ENCODE measurements around the gene CD79A.

Gene CD79A

DNA sequence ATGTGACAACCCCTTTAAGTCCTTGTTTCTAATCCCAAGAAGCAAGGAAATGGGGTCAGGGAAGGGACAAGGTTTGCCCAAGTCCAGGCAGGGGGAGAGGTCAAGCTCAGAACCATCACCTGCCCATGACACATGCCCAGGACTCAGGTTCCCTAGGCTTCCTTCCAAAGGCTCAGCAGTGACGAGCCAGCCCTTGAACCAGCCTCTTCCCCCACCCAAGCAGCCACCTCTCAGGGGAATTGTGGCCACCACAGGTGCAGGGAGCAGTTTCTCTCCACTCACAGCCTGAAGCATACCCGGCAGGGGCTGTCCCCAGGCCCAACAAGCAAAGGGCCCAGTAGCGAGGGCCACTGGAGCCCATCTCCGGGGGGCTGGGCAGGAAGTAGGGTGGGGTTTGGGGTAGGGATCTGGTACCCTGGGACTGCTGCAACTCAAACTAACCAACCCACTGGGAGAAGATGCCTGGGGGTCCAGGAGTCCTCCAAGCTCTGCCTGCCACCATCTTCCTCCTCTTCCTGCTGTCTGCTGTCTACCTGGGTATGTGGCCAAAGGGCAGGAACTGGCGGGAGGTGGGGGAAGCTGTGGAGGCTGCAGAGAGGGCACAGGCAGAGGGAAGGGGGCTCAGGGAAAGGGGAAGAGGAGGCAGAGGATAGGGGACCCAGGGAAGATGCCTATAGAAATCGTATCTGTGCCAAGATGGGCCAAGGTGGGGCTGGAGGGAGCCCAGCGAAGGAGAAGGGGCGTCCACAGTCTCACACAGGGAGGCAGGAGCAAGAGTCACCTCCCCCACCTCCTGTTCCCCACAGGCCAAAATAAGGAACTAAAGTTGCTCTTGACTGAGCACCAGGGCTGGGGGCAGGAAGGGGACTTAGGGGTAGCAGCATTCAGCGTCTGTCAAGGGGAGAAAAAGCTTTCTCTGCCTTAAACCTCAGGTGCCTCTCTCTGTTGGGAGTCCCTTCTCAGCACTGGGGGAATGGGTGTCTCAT is at the start of gene CD79A:
Gene CD79A, plus strand, starts transcription at position 433 of the 986 bp plus-strand sequence. Its CDS starts 26 bp downstream, at position 459.
- no peak for DNase-seq

DNA sequence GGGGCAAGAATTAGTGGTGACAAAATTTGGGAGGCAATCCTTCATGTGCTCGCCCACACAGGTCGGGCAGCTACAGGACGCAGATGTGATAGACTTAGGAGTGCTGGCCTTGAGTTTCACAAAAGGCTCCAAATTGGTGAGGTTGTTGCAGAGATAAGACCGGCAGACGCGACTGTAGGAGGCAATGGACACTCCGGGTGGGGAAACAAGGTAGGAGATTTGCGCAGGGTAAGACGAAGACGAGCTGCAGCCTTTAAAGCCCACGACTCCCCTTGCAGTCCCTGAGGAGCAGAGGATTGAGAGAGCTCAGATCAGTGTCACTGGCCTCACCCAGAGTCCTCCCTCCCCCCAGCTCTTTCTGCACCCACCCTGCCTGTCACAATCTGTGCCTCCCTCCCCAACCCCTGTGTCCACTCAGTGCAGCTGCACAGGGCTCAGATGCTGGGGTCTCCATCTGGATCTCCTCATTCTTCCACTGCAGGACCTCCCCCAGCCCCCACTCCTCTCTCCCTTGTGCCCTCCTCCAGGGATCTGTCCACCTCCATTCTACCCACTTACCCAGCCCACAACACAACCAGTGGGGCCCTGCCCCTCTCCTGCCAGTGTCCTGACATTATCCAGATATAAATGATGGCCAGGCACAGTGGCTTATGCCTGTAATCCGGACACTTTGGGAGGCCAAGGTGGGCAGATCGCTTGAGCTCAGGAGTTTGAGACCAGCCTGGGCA is 38.9 kb upstream of the CD79A start:
- DNase-seq, result no peak

DNA sequence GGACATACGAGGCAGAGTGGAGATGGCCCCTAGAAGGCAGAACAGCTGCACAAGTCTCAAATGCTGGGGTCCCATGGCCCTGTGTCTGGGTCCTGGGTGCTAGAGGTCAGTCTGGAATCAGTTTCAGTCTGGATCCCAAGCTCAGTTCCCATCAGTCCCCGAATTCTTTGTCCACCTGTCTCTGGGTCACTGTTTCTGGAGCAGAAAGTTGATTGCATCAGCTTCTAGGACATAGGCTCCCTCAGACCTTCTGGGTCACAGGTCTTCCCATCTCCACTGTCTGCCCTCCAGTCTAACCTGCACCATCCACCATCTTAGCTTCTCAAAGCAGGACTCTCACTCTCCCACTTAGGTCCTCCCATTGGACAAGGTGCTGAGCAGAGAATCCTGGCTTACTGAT is 37.9 kb upstream of the CD79A start:
- DNase-seq, result no peak

DNA sequence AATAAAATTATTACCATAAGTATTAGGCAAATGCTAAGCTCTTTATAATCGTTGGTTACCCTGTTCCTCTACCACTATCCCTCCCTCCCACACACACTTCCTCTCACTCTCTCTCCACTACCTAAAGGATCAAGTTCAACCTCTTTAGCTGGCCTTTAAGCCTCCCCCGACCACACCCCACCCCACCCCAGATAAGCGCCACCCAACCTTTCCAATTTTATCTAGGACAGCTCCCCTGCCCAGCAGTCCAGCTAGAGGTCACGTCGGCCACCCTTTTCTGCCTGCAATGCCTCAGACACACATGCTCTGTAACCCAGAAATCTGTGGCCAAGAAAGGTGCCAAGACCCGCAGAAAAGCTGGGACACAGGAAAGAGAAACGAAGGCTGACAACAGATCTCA is 33.7 kb upstream of the CD79A start:
- no peak for DNase-seq

GRCh38 chr19:41844601-41845000 is 32.5 kb upstream of the CD79A start, which contains the start of gene LYPD4:
Gene LYPD4 (minus strand): TSS chr19:41844683. CDS start chr19:41839285, 5,398 bp downstream.
- DNase-seq, result no peak

- no peak for DNase-seq
These were observed 32.3 kb upstream of the CD79A start, which contains the start of gene DMRTC2 for GRCh38 chr19:41845001-41845050. Gene DMRTC2 (plus strand): TSS chr19:41845042. CDS start chr19:41847429, 2,387 bp downstream.

DNA sequence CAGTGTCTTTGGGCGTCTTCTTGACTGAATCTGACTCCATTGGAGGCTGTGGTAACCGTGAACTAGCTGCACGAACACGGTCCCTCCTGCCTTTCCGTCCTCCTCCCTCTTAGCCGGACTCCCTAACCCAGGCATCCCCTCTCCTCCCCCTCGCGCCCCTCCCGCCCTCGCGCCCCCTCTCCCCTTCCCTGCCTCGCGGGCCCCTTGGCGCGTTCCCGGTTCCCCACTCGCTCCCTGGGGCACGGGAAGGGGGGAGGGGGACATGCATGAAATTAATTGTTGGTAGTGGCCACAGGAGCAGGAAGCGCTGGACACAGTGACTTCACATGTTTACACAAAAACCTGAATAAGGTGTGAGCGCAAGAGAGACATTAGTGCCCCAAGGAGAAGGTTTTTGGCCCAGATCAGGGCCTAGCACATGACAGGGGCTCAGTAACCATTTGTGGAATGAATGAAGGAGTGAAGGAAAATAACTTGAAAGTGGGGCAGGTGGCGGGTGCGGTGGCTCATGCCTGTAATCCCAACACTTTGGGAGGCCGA is 32.0 kb upstream of the CD79A start:
- DNase-seq, result no peak

- DNase-seq, result no peak
These were observed 29.6 kb upstream of the CD79A start for GRCh38 chr19:41847351-41848105.

- no peak for DNase-seq
These were observed 28.4 kb upstream of the CD79A start for GRCh38 chr19:41848666-41849065.

- DNase-seq, result no peak
These were observed 28.0 kb upstream of the CD79A start for GRCh38 chr19:41849067-41849466.

DNA sequence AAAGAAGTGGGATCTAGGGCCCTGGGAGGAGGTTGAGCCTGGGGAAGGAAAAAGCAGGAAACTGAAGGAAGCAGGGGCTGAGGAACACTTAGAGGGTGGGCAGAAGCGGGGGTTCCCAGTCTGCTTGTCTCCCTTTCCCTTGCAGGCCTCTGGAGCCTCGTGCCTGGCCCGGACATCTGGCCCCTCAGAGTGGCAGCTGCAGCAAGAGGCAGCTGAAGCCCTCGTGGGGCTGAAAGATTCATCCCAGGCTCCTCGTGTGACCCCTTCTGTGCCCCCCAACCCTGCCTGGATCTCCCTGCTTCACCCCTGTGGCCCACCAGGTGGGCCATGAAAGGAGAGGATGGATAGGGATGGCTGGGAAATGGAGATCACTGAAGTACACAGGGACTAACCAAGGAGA is 26.7 kb upstream of the CD79A start:
- no peak for DNase-seq

DNA sequence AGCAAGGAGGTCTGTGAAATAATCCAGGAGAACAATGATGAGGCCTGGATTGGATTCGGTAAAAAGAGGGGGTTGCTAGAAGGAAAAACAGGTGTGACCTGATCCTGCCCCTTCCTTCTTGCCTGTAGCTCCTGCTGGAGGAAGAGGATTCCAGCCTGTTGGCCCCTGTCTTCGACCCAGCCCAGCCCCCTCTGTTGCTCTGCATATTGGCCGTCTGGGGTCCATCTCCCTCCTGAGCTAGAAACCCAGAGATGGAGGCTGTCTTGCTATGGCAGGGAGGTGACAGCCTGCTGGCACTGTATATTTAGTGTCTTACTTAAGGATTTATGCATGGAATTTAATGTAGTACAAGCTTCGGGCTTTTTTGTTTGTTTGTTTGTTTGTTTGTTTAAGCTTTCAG is 25.6 kb upstream of the CD79A start:
- no peak for DNase-seq

GRCh38 chr19:41853344-41853743 is 23.7 kb upstream of the CD79A start:
- no peak for DNase-seq

DNA sequence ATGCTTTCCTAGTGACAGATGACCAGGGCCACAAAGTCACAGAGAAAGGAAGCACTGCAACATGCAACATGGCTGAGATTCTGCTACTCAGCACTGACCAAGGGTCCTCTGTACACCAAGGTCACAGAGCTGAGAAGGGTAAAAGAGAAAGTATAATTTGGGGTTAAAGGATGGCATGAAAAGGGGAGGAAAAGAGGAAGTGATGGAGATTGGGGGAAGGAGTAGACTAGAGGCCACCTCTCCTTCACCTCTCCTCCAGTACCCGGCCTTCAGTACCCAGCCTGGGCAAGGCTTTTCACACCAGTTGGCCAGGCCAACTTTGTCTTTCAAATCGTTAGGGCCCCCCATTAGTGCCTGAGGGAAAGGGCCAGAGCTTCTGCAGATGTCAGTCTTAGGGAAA is 23.3 kb upstream of the CD79A start:
- DNase-seq, result no peak

DNA sequence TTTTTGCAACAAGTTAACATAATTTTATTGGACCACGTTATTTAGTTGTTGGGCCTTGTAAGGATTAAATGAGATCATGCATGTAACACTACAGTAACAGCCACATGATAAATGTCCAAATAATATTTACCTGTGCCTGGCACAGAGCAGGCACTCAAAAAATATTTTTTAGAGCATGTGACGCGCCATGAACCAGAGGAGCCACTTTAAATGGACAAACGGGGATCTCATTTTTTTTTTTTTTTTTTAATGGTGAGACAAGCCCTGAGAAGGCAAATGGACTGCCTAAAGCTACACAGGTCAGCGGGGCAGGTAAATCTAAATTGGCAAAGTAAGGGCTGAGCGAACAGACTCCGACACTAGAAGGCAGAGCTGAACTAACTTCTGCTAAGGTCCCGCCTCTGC is 17.9 kb upstream of the CD79A start:
- DNase-seq, result no peak

DNA sequence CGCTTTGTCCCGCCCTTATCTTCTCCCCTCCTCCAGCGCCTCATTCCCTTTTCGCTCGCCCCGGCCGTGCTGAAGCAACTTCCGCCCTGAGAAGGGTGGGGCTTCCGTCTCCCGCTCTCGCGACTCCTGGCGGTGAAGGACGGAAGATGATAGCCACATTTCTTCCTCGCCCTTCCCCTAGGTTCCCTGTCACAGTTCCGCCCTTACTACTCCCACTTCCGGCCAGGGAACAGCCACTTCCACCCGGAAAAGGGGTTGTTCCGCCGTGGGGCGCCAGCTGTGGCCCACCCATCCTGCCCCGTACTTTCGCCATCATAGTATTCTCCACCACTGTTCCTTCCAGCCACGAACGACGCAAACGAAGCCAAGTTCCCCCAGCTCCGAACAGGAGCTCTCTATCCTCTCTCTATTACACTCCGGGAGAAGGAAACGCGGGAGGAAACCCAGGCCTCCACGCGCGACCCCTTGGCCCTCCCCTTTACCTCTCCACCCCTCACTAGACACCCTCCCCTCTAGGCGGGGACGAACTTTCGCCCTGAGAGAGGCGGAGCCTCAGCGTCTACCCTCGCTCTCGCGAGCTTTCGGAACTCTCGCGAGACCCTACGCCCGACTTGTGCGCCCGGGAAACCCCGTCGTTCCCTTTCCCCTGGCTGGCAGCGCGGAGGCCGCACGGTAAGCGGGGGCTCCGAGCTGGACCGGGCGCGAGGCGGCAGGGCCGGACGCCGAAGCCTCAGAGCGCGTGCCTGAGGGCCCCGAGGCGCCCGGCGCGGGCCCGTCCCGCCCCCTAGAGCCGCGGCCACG is 17.3 kb upstream of the CD79A start, which contains the start of gene RPS19:
Gene RPS19, plus strand, starts transcription at position 638 of the 801 bp plus-strand sequence. CDS start 520 bp downstream, outside the sequence.
- DNase-seq, result peak; percentile 98

- no peak for DNase-seq
These were observed 16.5 kb upstream of the CD79A start for GRCh38 chr19:41860419-41861115.

GRCh38 chr19:41861116-41861768 is 15.8 kb upstream of the CD79A start:
- no peak for DNase-seq

GRCh38 chr19:41861846-41862245 is 15.2 kb upstream of the CD79A start:
- DNase-seq, result no peak

DNA sequence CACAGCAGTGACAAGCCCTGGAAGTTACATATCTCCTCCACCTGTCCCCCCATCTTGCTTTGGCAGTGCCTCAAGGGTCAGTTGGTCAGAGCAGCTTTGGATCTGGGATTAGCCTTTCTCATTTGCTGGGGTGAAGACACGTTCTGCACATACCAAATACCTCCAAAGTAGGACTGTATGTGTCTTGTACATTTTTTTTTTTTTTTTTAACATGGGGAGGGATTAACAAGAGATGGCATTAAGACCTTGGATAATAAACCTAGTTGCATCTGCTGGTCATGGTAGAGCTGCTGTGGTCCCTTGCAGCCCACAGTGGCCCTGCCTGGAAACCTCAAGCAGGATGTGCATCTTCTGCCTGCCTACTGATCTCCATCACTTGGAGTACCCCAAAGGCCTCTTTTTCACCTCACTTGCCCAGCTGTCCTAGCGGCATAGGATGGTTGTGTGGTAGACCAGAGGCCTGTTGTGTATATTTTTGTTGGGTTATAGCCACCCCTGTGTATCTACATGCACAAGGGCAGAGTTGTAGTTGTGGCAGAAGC is 14.6 kb upstream of the CD79A start:
- no peak for DNase-seq

Data from activated CD8-positive, alpha-beta memory T cell treated with anti-CD3 and anti-CD28 coated beads, Interleukin-2, amount 50 U/mL, for 4 hours (primary cell).